ENCODE results near the gene ZMYND19.
"Not testable (repeated sequence)": the region's sequence is repeated elsewhere in the genome, so short reads cannot be mapped to it uniquely, and the experiment has no call there.

The ZMYND19 gene

GRCh38 chr9:137586854-137587253 is 3.5 kb downstream of the ZMYND19 start:
- DNase-seq: no peak

GRCh38 chr9:137583957-137584356 is 6.4 kb downstream of the ZMYND19 start:
- no peak for DNase-seq

GRCh38 chr9:137583347-137583746 is 7.0 kb downstream of the ZMYND19 start:
- no peak for DNase-seq

GRCh38 chr9:137582286-137582860 is 7.9 kb downstream of the ZMYND19 start:
- DNase-seq: no peak

GRCh38 chr9:137581361-137582285 is 8.7 kb downstream of the ZMYND19 start:
- no peak for DNase-seq

GRCh38 chr9:137580954-137581322 is 9.4 kb downstream of the ZMYND19 start:
- DNase-seq: no peak

GRCh38 chr9:137580209-137580953 is 9.9 kb downstream of the ZMYND19 start:
- DNase-seq: no peak

- DNase-seq: no peak
Measured at GRCh38 chr9:137579259-137579604, 11.1 kb downstream of the ZMYND19 start.

- DNase-seq: peak; percentile 88
Measured at GRCh38 chr9:137578518-137579258, 11.6 kb downstream of the ZMYND19 start, which contains the start of gene DPH7. TSS of gene DPH7 (minus strand) at chr9:137578925. CDS start at chr9:137578777, 148 bp downstream.

GRCh38 chr9:137575716-137576411 is 14.4 kb downstream of the ZMYND19 start:
- DNase-seq: no peak

- no peak for DNase-seq
Measured at GRCh38 chr9:137575364-137575715, 15.0 kb downstream of the ZMYND19 start.

GRCh38 chr9:137574192-137574591 is 16.1 kb downstream of the ZMYND19 start:
- no peak for DNase-seq

- DNase-seq: no peak
Measured at GRCh38 chr9:137570566-137570965, 19.7 kb downstream of the ZMYND19 start.

- DNase-seq: no peak
Measured at GRCh38 chr9:137569609-137570203, 20.6 kb downstream of the ZMYND19 start.

- not testable (repeated sequence) for DNase-seq
Measured at GRCh38 chr9:137568445-137568844, 21.9 kb downstream of the ZMYND19 start.

- DNase-seq: no peak
Measured at GRCh38 chr9:137564817-137565411, 25.4 kb downstream of the ZMYND19 start.

GRCh38 chr9:137564134-137564533 is 26.2 kb downstream of the ZMYND19 start:
- DNase-seq: no peak

- DNase-seq: no peak
Measured at GRCh38 chr9:137558127-137558526, 32.2 kb downstream of the ZMYND19 start.

- no peak for DNase-seq
Measured at GRCh38 chr9:137556069-137556838, 34.1 kb downstream of the ZMYND19 start.

GRCh38 chr9:137555179-137555578 is 35.1 kb downstream of the ZMYND19 start:
- no peak for DNase-seq

GRCh38 chr9:137554349-137554748 is 36.0 kb downstream of the ZMYND19 start:
- no peak for DNase-seq

Measured in NCI-H1436 (cell line).